Measurements from ENCODE around the gene PDZRN4.
A peak's percentile ranks its signal among the peaks of the same experiment; 100 is the strongest.
"Not testable (repeated sequence)": the region's sequence is repeated elsewhere in the genome, so short reads cannot be mapped to it uniquely, and the experiment has no call there.

Gene PDZRN4

GRCh38 chr12:41188058-41188840 is at the start of gene PDZRN4:
PDZRN4 (plus strand) TSS chr12:41188320.
- peak; percentile 29 for DNase-seq (ENCODE audit: low read depth, low spot score)

- no peak for DNase-seq (ENCODE audit: low read depth, low spot score)
Measured at GRCh38 chr12:41140117-41140516, 48.0 kb upstream of the PDZRN4 start.

DNA sequence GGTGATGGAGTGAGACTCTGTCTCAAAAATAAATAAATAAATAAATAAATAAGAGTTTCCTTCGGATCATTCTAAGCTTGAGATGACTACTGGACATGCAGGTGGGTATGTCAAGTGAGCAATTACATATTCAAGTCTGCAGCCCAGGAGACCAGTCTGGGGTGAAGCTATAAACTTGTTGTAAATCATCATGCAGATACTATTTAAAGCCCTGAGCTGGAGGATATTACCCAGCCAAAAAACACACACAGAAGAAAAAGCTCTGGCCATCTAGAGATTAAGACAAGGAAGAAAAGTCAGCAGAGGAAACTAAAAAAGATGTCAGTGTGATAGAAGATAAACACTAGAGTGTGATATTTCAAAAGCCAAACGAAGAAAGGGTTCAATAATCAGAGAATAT is 47.0 kb upstream of the PDZRN4 start:
- no peak for DNase-seq (ENCODE audit: low read depth, low spot score)

DNA sequence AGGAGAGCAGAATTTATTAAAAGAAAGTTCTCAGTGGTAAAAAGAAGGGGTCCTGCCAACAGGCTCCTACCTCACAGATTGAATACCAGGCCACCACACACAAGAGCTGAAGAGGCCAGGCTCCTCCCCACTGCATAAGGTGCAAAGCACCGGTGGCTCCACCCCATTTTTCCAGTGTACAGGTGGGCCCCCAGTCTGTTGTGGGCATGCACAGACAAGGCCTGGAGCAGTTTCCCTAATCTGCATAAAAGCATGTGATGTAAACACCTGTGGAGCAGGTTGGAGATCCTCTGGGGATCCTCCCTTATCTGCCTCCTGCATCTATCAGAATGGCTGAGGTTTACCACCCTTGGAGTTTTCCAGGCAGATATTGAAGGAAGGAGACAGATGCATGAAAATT is 45.7 kb upstream of the PDZRN4 start:
- DNase-seq (ENCODE audit: low read depth, low spot score), result peak; percentile 3

DNA sequence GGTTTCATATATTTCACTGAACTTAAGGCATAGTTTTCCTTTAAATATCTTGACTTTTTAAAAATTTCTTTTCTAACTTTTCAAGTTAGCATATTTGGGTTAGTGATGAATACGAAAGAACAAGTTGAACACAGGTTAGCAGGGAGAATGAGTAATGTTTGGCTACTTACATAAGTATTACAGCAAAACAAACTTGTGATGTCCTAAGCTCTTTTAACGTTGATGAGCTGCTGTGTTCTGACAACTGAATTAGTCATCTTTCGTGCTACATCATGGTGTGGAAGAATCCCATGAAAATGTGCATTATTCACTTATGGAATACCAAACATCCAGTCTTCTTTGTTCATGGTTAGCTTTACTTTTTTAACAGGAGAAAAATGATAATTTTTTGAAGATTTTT is 36.3 kb upstream of the PDZRN4 start:
- DNase-seq (ENCODE audit: low read depth, low spot score), result no peak

GRCh38 chr12:41162461-41162860 is 25.7 kb upstream of the PDZRN4 start:
- DNase-seq (ENCODE audit: low read depth, low spot score), result no peak

GRCh38 chr12:41167701-41168100 is 20.4 kb upstream of the PDZRN4 start:
- DNase-seq (ENCODE audit: low read depth, low spot score), result no peak

DNA sequence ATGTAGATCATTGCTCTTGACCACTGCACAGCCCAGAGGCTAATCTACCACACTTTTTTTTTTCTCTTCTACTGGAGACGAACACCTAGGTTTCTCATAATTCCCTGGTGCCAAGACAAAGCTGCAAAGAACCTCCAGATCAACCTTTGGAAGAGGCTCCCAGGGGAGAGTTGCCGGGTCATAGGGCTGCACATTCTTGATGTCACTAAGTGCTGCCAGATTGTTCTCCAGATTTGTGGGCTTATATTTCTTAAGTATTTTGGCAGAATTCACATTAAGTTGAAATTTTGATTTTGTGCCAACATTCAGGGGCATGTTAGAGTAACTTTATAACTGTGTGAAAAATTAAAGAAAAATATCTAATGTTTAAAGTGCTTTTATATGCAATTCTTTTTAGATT is 13.5 kb upstream of the PDZRN4 start:
- no peak for DNase-seq (ENCODE audit: low read depth, low spot score)

DNA sequence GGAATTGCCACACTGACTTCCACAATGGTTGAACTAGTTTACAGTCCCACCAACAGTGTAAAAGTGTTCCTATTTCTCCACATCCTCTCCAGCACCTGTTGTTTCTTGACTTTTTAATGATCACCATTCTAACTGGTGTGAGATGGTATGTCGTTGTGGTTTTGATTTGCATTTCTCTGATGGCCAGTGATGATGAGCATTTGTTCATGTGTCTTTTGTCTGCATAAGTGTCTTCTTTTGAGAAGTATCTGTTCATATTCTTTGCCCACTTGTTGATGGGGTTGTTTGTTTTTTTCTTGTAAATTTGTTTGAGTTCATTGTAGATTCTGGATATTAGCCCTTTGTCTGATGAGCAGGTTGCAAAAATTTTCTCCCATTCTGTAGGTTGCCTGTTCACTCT is 8.6 kb upstream of the PDZRN4 start:
- not testable (repeated sequence) for DNase-seq (ENCODE audit: low read depth, low spot score)

GRCh38 chr12:41184864-41185263 is 3.3 kb upstream of the PDZRN4 start:
- no peak for DNase-seq (ENCODE audit: low read depth, low spot score)

GRCh38 chr12:41186026-41186425 is 2.1 kb upstream of the PDZRN4 start:
- no peak for DNase-seq (ENCODE audit: low read depth, low spot score)

- peak; percentile 3 for DNase-seq (ENCODE audit: low read depth, low spot score)
Measured at GRCh38 chr12:41188841-41189394, 798 bp downstream of the PDZRN4 start.

DNA sequence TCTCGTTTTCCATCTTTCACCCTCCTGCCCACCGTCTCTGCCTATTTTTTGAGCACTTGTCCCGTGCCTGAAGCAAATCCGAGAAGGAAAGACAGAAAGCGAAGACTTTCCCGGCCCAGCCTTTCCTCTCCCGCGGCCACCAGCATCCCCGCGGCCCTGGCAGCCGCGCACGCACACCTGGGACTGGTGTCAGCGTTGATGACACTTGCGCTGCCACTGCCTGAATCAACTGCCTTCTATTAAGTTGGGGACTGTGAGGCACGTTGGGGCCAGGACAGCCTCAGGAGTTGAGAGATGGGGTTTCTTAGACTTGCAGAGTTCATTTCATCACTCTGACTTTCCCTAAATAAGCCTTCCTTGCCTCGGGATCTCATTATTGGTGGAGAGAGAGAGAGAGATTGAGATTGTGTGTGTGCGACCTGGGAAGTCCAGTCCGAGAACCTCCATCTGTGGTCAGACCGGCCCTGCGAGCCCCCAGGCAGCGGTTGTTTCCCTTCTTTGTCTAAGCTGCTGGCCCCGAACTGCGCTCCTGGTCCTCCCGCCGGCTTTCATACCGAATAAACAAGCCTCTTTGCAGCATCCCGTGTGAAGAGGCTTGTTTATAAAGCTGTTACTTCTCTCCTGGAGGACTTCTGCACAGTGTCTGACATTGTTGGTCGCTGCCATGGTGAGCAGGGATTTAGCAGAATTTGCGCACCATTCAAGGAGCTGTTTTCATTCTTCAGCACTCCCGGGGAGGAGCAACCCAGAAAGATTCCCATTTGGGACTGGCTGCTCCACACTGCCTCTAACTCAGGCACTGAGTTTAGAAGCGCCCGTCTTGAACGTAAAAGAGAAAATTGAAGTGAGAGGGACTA is 1.5 kb downstream of the PDZRN4 start:
- DNase-seq (ENCODE audit: low read depth, low spot score), result peak; percentile 74

GRCh38 chr12:41190338-41190737 is 2.2 kb downstream of the PDZRN4 start:
- peak; percentile 5 for DNase-seq (ENCODE audit: low read depth, low spot score)

- not testable (repeated sequence) for DNase-seq (ENCODE audit: low read depth, low spot score)
Measured at GRCh38 chr12:41191549-41191948, 3.4 kb downstream of the PDZRN4 start.

DNA sequence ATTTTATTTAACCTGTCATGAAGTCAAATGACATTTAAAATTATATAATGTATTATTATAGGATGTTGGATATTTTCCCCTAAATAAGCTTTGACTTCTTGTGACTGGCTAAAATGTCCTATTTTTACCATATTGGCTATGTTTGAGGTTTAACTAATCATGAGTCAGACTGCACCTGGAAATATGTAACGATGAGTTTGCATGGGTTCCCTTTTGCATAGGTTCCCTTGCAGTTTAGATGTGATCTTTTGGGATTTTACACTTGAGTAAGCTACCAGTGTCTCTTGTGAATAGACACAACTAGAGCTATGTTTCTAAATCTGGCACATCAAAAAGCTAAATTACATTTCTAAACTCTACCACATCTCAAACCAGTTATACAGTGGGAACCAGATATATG is 5.2 kb downstream of the PDZRN4 start:
- no peak for DNase-seq (ENCODE audit: low read depth, low spot score)

- no peak for DNase-seq (ENCODE audit: low read depth, low spot score)
Measured at GRCh38 chr12:41202051-41202450, 13.9 kb downstream of the PDZRN4 start.

- DNase-seq (ENCODE audit: low read depth, low spot score), result no peak
Measured at GRCh38 chr12:41205070-41205709, 17.1 kb downstream of the PDZRN4 start.

DNA sequence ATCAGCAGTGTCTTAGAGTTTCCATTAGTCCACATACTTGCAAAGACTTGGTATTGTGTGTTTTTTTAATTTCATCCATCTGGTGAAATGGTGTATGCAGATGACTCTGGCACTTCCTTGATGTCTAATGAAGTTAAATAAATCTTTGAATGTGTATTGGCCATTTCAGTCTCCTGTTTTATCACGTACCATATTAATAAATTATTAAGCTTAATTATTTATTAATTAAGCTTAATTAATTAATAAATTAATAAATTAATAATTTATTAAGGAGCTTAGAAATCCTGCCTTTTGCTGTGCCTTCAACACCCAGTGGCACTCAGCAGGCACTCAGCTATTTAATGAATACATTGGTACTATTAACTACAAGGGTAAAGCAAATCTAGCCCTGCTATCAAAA is 18.2 kb downstream of the PDZRN4 start:
- DNase-seq (ENCODE audit: low read depth, low spot score), result no peak

GRCh38 chr12:41211448-41211847 is 23.3 kb downstream of the PDZRN4 start:
- no peak for DNase-seq (ENCODE audit: low read depth, low spot score)

GRCh38 chr12:41212625-41213024 is 24.5 kb downstream of the PDZRN4 start:
- DNase-seq (ENCODE audit: low read depth, low spot score), result no peak

DNA sequence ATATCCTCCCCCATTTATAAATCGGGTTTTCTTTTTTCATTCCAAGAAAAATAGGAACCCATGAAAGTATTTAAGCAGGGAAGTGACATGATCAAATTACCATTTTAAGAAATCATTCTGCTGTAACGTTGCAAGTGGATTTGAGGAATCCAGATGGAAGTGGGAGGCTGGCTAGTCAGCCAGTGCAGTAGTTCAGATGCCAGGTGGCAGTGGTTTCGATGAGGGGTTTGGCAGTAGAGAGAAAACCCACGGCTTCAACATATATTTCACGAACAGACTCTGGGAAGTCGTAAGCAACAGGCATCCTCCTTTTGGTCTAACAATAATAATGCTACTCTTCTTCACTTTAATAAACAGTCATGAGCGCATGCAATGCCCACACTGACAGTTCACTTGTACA is 25.0 kb downstream of the PDZRN4 start:
- DNase-seq (ENCODE audit: low read depth, low spot score), result no peak

Measured in ELF-1 (cell line).